Vagina (tissue), 2 donors: ENCODE measurements around the gene RABL6.

Source experiments
- POLR2AphosphoS5 ChIP-seq, 2 donors: sonication (generic); formaldehyde crosslinking; IDR thresholded peaks; one replicate each; pipeline ENCODE4 v1.9.0; 2017; ENCODE audit warnings: antibody characterized with exemption in 2 of 2, mild to moderate bottlenecking in 2 of 2, low read depth in 1 of 2; ENCODE audit not compliant: insufficient read depth in 1 of 2
- TF ChIP-seq, protein P1 (sequence below), 3 experiments: fragments of 450-650 bp in 2 of 3; fragments of 200-600 bp in 1 of 3; sonication (generic) in 1 of 3; IDR thresholded peaks; one replicate each; pipeline ENCODE4 v1.5.1; 2017 to 2019; ENCODE audit warnings: antibody characterized with exemption in 3 of 3, mild to moderate bottlenecking in 2 of 3, moderate library complexity in 2 of 3

DNA sequence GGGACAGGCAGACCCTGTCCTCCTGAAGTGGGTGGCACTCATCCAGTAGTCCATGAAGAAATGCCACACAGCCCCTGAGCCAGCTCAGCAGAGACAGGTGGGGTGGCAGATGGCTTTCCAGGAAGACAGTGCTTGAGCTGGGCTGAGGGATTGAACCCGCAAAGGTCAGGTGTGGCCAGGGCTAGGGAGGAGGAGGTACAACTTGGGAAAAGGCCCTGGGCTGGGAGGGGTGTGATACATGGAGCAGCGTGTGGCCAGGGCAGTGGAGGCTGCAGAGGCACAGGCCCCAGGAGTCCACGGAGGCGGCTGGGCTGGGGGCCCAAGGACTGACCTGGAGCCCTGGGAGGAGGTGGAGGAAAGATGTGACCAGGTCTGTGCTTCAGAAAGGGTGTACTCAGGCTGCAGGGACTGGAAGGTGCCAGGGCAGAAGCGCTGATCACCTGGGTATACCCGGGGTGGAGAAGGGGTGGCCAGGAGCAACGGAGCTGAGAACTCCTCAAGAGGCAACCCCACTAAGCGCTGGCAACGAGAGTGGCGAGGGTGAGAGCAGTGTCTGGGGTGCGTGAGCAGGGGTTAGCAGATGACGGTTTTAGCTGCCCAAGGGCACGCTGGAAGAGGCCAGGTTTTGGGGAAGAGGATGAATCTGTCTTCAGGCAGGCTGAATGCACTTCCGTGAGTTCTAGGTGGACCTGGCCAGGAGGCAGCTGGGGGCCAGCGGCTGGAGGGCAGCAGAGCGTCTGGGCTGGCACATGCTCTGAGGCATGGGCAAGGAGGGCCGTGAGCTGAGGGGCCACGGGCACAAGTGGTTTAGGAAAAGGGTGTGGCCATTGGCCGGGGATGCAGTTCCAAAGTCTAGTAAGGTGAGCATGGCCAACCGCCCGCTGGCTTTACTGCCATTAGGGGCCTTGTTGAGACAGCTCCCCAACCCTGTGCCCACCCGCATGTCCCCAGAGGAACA lies 3.9 kb upstream of the RABL6 start:
- no peak for TF ChIP-seq POLR2AphosphoS5 (IDR thresholded peaks at IDR 0.05; ENCODE audit: insufficient read depth in 1 of 2, low read depth in 1 of 2)
- TF ChIP-seq, protein P1, sequence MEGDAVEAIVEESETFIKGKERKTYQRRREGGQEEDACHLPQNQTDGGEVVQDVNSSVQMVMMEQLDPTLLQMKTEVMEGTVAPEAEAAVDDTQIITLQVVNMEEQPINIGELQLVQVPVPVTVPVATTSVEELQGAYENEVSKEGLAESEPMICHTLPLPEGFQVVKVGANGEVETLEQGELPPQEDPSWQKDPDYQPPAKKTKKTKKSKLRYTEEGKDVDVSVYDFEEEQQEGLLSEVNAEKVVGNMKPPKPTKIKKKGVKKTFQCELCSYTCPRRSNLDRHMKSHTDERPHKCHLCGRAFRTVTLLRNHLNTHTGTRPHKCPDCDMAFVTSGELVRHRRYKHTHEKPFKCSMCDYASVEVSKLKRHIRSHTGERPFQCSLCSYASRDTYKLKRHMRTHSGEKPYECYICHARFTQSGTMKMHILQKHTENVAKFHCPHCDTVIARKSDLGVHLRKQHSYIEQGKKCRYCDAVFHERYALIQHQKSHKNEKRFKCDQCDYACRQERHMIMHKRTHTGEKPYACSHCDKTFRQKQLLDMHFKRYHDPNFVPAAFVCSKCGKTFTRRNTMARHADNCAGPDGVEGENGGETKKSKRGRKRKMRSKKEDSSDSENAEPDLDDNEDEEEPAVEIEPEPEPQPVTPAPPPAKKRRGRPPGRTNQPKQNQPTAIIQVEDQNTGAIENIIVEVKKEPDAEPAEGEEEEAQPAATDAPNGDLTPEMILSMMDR (IDR thresholded peaks at IDR 0.05), result no peak
